ENCODE measurements around the gene HASPIN.
"Not testable (repeated sequence)": the region's sequence is repeated elsewhere in the genome, so short reads cannot be mapped to it uniquely, and the experiment has no call there.

The HASPIN gene

GRCh38 chr17:3723188-3723555 lies 531 bp upstream of the HASPIN start:
- TF ChIP-seq, protein P1, sequence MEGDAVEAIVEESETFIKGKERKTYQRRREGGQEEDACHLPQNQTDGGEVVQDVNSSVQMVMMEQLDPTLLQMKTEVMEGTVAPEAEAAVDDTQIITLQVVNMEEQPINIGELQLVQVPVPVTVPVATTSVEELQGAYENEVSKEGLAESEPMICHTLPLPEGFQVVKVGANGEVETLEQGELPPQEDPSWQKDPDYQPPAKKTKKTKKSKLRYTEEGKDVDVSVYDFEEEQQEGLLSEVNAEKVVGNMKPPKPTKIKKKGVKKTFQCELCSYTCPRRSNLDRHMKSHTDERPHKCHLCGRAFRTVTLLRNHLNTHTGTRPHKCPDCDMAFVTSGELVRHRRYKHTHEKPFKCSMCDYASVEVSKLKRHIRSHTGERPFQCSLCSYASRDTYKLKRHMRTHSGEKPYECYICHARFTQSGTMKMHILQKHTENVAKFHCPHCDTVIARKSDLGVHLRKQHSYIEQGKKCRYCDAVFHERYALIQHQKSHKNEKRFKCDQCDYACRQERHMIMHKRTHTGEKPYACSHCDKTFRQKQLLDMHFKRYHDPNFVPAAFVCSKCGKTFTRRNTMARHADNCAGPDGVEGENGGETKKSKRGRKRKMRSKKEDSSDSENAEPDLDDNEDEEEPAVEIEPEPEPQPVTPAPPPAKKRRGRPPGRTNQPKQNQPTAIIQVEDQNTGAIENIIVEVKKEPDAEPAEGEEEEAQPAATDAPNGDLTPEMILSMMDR (IDR thresholded peaks at IDR 0.05; ENCODE audit: low read depth, low read length), result no peak

DNA sequence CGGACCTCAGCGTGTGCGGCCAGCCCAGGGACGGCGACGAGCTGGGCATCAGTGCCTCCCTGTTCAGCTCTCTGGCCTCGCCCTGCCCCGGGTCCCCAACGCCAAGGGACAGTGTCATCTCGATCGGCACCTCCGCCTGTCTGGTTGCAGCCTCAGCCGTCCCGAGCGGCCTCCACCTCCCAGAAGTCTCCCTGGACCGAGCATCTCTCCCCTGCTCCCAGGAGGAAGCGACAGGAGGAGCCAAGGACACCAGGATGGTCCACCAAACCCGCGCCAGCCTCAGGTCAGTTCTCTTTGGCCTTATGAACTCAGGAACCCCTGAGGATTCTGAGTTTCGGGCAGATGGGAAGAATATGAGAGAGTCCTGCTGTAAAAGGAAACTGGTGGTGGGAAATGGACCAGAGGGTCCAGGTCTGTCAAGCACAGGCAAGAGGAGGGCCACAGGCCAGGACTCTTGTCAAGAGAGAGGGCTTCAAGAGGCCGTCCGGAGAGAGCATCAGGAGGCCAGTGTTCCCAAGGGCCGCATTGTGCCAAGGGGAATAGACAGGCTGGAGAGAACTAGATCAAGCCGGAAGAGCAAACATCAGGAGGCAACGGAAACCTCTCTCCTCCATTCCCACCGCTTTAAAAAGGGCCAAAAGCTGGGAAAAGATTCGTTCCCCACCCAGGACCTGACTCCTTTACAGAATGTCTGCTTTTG lies 825 bp downstream of the HASPIN start:
- peak overlapping the region; percentile 88 to 92 for H3K4me3 ChIP-seq (replicated peaks in 1 of 2; ENCODE audit: low read depth in 2 of 2, low read length in 2 of 2)
- peak in 1 of 2 donors; percentile 12 for DNase-seq (ENCODE audit: low read depth in 2 of 2)
- TF ChIP-seq, protein P1 (IDR thresholded peaks at IDR 0.05; ENCODE audit: low read depth, low read length), result no peak

More at GRCh38 chr17:3723188-3723555, 531 bp upstream of the HASPIN start:
- peak overlapping the region; percentile 88 to 92 for H3K4me3 ChIP-seq (replicated peaks in 1 of 2; ENCODE audit: low read depth in 2 of 2, low read length in 2 of 2)
- DNase-seq (ENCODE audit: low read depth in 2 of 2), result no peak

- no peak overlapping the region for H3K4me3 ChIP-seq (replicated peaks in 1 of 2; ENCODE audit: low read depth in 2 of 2, low read length in 2 of 2)
- no peak for DNase-seq (ENCODE audit: low read depth in 2 of 2)
- TF ChIP-seq, protein P1 (IDR thresholded peaks at IDR 0.05; ENCODE audit: low read depth, low read length), result no peak
These were observed 3.3 kb downstream of the HASPIN start for GRCh38 chr17:3727041-3727440.

GRCh38 chr17:3728099-3728498 lies 4.4 kb downstream of the HASPIN start:
- not testable (repeated sequence) for H3K4me3 ChIP-seq (replicated peaks in 1 of 2; ENCODE audit: low read depth in 2 of 2, low read length in 2 of 2); DNase-seq (ENCODE audit: low read depth in 2 of 2)

- TF ChIP-seq, protein P1 (IDR thresholded peaks at IDR 0.05; ENCODE audit: low read depth, low read length), result no peak
- no peak overlapping the region for H3K4me3 ChIP-seq (replicated peaks in 1 of 2; ENCODE audit: low read depth in 2 of 2, low read length in 2 of 2)
These were observed 6.2 kb downstream of the HASPIN start for GRCh38 chr17:3729881-3730280.

DNA sequence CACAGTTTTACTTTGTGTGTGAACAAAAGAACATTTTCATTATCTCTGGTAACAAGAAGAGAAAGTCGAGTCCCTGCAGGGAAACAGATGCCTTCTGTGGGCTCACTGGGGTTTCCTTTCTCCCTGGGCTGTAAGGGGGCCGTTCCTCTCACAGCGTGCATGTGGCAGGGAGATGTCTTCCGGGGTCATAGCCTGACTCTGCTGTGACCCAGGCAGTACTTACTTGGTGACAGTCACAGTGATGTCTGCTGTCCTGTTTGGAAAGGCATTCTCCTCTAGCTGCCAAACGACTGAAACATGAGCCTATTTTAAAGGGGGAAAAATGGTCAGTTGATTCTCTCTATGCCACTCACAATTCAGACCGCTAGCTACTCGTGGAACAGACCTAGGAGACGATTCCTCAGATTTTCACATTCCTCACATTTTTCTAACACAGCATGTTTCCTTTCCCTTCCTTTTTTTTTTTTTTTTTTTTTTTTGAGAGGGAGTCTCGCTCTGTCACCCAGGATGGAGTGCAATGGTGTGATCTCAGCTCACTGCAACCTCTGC lies 7.3 kb downstream of the HASPIN start:
- DNase-seq (ENCODE audit: low read depth in 2 of 2), result peak; percentile 36 to 56

More at GRCh38 chr17:3729881-3730280, 6.2 kb downstream of the HASPIN start:
- no peak for DNase-seq (ENCODE audit: low read depth in 2 of 2)

GRCh38 chr17:3732210-3732621 lies 8.5 kb downstream of the HASPIN start:
- peak; percentile 42 to 48 for DNase-seq (ENCODE audit: low read depth in 2 of 2)
- no peak overlapping the region for H3K4me3 ChIP-seq (replicated peaks in 1 of 2; ENCODE audit: low read depth in 2 of 2, low read length in 2 of 2)
- TF ChIP-seq, protein P1 (IDR thresholded peaks at IDR 0.05; ENCODE audit: low read depth, low read length), result no peak

More for the DNA sequence above, 7.3 kb downstream of the HASPIN start:
- TF ChIP-seq, protein P1 (IDR thresholded peaks at IDR 0.05; ENCODE audit: low read depth, low read length), result no peak
- no peak overlapping the region for H3K4me3 ChIP-seq (replicated peaks in 1 of 2; ENCODE audit: low read depth in 2 of 2, low read length in 2 of 2)

DNA sequence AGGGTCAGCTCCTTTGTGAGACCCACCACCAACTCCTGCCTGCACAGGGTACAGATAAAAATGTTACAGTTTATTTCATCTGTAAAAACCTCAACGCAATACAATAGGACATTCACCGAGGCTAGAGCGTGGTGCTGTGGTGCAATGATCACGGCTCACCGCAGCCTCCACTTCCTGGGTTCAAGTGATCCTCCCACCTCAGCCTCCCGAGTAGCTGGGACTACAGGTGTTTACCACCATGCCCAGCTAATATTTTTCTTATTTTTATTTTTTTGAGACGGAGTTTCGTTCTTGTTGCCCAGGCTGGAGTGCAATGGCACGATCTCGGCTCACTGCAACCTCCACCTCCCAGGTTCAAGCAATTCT lies 11.2 kb downstream of the HASPIN start:
- H3K4me3 ChIP-seq (replicated peaks in 1 of 2; ENCODE audit: low read depth in 2 of 2, low read length in 2 of 2); DNase-seq (ENCODE audit: low read depth in 2 of 2): not testable (repeated sequence)

Data from cardiac fibroblast (primary cell).